GM10847 (cell line): ENCODE measurements around the gene SMC1A.

Source experiments
- POLR2A ChIP-seq: IDR thresholded peaks from 2 replicates; pipeline ENCODE4 v1.6.1; 2011; ENCODE audit not compliant: insufficient read length; ENCODE audit errors: extremely low read depth

SMC1A gene

DNA sequence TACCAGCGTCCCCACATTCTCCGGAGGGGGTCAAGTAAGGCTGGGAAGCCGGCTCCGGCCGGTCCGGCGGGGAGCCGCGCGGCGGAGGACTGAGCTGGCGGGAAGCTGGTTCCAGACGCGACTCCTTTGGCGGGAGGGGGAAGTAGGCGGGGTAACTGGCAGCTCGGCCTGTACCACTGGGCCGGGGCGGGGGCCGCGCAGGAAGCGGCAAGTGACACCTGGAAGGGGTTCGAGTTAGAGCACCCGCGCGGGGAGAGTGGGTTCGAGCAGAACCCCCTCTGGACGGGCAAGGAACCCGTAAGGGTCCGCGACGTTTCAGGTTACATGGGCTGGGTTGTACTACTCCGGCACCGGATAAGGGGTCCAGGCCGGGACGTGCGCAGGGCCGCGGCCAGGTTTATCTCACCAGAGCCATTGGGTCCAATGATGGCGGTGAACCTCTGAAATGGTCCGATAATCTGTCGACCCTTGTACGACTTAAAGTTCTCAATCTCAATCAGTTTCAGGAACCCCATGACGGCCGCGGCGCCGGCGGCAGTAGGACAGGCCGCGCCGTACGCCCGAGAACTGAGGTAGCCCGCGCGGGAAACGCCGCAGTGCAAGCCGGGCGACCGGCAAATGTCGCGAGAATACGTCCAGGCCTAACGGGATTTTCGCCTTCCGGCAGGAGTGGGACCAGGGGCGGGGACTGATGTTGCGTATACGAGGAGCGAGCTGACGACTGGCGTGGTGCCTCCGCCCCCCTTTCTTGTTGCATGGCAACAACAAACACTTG, at the start of gene SMC1A:
TSS of gene SMC1A (minus strand) at position 569 of the 775 bp plus-strand sequence. CDS start at position 515, 54 bp downstream.
- TF ChIP-seq POLR2A: peak; percentile 78

- no peak for TF ChIP-seq POLR2A
These were observed 48.9 kb upstream of the SMC1A start for GRCh38 chrX:53471346-53471745.

DNA sequence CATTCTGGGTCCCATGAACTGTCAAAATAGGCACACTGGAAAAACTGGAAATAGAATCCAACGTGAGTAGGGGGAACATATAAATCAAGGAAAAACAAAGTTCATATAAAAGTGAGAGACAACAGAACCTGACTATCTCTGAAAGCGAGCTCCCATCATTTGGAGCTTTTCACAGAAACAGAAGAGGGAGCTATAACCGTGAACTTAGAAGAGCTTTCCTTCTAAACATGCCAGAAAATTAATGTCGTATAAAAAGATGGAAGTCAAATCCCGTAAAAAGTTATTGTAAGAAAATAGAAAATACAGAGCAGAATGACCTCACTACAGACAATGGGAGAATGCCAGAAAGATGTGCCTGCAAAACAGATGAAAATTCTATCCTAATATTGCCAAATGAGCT, 35.6 kb upstream of the SMC1A start:
- no peak for TF ChIP-seq POLR2A

- TF ChIP-seq POLR2A: no peak
These were observed 33.8 kb upstream of the SMC1A start for GRCh38 chrX:53456254-53456653.

DNA sequence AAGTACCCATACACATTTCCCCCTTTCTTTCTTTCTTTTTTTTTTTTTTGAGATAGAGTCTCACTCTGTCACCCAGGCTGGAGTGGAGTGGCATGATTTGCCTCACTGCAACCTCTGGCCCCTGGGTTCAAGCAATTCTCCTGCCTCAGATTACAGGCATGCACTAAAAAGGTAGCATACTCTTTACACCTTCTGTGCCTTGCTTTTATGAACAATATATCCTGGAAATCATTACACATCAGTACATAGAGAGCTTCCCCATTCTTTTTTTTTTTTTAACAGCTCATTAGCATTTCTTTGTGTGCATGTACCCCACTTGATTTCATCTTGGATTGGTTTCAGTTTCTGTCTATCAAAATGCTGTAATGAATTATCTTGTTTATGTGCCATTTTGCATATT, 30.4 kb upstream of the SMC1A start:
- TF ChIP-seq POLR2A: no peak

GRCh38 chrX:53449632-53450031, 27.2 kb upstream of the SMC1A start:
- no peak for TF ChIP-seq POLR2A

GRCh38 chrX:53447441-53447840, 25.0 kb upstream of the SMC1A start:
- no peak for TF ChIP-seq POLR2A

- TF ChIP-seq POLR2A: no peak
These were observed 23.5 kb upstream of the SMC1A start for GRCh38 chrX:53445977-53446376.

GRCh38 chrX:53442322-53442631, 19.8 kb upstream of the SMC1A start:
- no peak for TF ChIP-seq POLR2A

- TF ChIP-seq POLR2A: no peak
These were observed 19.3 kb upstream of the SMC1A start for GRCh38 chrX:53441531-53442321.

- no peak for TF ChIP-seq POLR2A
These were observed 18.4 kb upstream of the SMC1A start for GRCh38 chrX:53440621-53441517.

- no peak for TF ChIP-seq POLR2A
These were observed 17.6 kb upstream of the SMC1A start for GRCh38 chrX:53440101-53440500.

- TF ChIP-seq POLR2A: no peak
These were observed 16.4 kb upstream of the SMC1A start for GRCh38 chrX:53438832-53439230.

DNA sequence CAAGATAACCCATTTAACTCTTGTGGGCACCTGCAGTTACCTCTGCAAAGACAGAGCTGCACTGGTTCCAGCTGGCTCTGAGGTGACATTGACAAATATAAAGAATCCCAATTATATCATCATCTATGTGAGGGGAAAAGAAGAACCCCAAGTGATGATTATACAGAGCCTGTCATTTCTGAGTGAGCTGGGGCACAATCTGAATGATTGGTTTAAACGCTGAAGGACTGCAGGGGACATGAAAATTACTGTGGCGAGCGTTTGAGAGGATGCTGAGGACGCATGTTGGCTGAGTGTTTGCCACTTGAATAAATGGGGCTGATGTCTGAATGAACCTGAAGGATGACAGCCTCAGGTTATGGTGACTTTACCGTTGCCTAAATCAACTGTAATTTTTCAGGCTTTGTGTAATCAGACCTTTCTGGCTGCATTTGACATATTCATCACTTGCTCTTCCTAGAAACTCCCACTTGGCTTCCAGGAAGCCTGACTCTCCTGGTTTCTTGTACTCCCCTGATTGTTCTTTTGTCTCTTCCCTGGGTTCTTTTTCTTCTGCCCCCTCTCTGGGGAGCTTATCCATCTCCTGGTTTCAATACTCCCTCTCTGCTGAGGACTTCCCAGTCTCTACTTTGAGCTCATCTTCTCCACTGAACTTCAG, 15.8 kb upstream of the SMC1A start:
- TF ChIP-seq POLR2A: no peak

GRCh38 chrX:53437206-53437605, 14.8 kb upstream of the SMC1A start:
- TF ChIP-seq POLR2A: no peak
